ENCODE measurements around the gene E2F4. TPM values are rescaled to one million over a fixed set of nuclear protein-coding genes. Genes with fewer than 3 reads are reported as not detected.

E2F4 gene
- total and polyA plus RNA-seq, 2 of the 8 experiments (the other 6 are each of a cell fraction or from before 2014, with no cell fraction given): 79.9 to 157 TPM

- TF ChIP-seq CHD7 (IDR thresholded peaks at IDR 0.05; ENCODE audit: insufficient replicate concordance, low read length) (no peak), RFX5 (IDR thresholded peaks at IDR 0.05; ENCODE audit: borderline replicate concordance, low read depth, low read length) (no peak), SAP30 (IDR thresholded peaks at IDR 0.05; ENCODE audit: insufficient read depth, insufficient replicate concordance, low read length) (no peak), KDM4A (IDR thresholded peaks at IDR 0.05; ENCODE audit: low read depth, low read length, severe bottlenecking) (no peak), BCL11A (IDR thresholded peaks at IDR 0.05; ENCODE audit: low read depth in 2 of 2, low read length in 2 of 2) (no peak), SUZ12 (IDR thresholded peaks at IDR 0.05; ENCODE audit: low read length) (no peak), HDAC6 (IDR thresholded peaks at IDR 0.05; ENCODE audit: low read depth, low read length) (no peak), EP300 (IDR thresholded peaks at IDR 0.05; ENCODE audit: borderline replicate concordance in 1 of 2, low read depth in 2 of 2, low read length in 2 of 2) (no peak), EGR1 (IDR thresholded peaks at IDR 0.05; ENCODE audit: borderline replicate concordance, low read depth, low read length) (no peak)
Measured at GRCh38 chr16:67237396-67238277, 45.7 kb downstream of the E2F4 start (continued).
